IMR-90 (cell line): ENCODE results near the gene PDCD1LG2. TPM values are rescaled to one million over a fixed set of nuclear protein-coding genes. Genes with fewer than 3 reads are reported as not detected.

ENCODE experiments used
- ATAC-seq: fragments of 200-7000 bp; cut with Tn5 transposase; 2 replicates; pipeline ENCODE4 v1.9.1; 2020; ENCODE audit warnings: low read depth, mild to moderate bottlenecking, moderate library complexity
- BruUV-seq: library from RNA; stranded (reverse); fragments of 400-500 nt; replicated peaks from 2 replicates; lab custom pipeline; 2021; lab: Mats Ljungman, UMichigan
- CTCF ChIA-PET: fragments of 300-600 bp; formaldehyde crosslinking; extraction: SDS; loops from one replicate; lab custom pipeline; 2021; ENCODE audit warnings: antibody characterized with exemption; lab: Yijun Ruan, JAX
- POLR2A ChIA-PET: fragments of 300-600 bp; sonication (Branson Sonifier 250); formaldehyde crosslinking; loops from one replicate; lab custom pipeline; 2022; ENCODE audit warnings: antibody characterized with exemption; ENCODE audit not compliant: unreplicated experiment; lab: Charles Lee
- DNase-seq: peaks from one replicate; pipeline ENCODE4 v3.0.0; 2013
- H2AFZ ChIP-seq: replicated peaks from 2 replicates; pipeline ENCODE3; 2013; ENCODE audit warnings: low read length, mild to moderate bottlenecking; ENCODE audit not compliant: poor library complexity
- H2AK5ac ChIP-seq: 2 replicates; pipeline ENCODE4 v1.6.1; 2013; ENCODE audit warnings: low read depth, low read length, inconsistent platforms
- H2AK9ac ChIP-seq: replicated peaks from 2 replicates; pipeline ENCODE3; 2013; ENCODE audit warnings: mild to moderate bottlenecking, low read depth, low read length, moderate library complexity; ENCODE audit not compliant: poor library complexity
- H2BK120ac ChIP-seq: 2 replicates; pipeline ENCODE4 v1.6.1; 2013; ENCODE audit warnings: low read depth, low read length, inconsistent platforms
- H2BK15ac ChIP-seq: 3 replicates; pipeline ENCODE4 v1.6.1; 2013; ENCODE audit warnings: low read depth, low read length, inconsistent platforms
- H2BK20ac ChIP-seq: 2 replicates; pipeline ENCODE4 v1.6.1; 2013; ENCODE audit warnings: low read depth, mild to moderate bottlenecking, inconsistent platforms, low read length, moderate library complexity
- H2BK5ac ChIP-seq: 2 replicates; pipeline ENCODE4 v1.6.1; 2013; ENCODE audit warnings: mild to moderate bottlenecking, low read depth, low read length, inconsistent platforms; ENCODE audit not compliant: poor library complexity, severe bottlenecking
- H3K14ac ChIP-seq: replicated peaks from 2 replicates; pipeline ENCODE4 v1.6.1; 2013; ENCODE audit warnings: low read depth, low read length, inconsistent platforms
- H3K18ac ChIP-seq: 2 replicates; pipeline ENCODE4 v1.6.1; 2013; ENCODE audit warnings: low read depth, low read length, control low read depth
- H3K23ac ChIP-seq: 2 replicates; pipeline ENCODE4 v1.6.1; 2013; ENCODE audit warnings: low read depth, low read length, inconsistent platforms
- H3K27ac ChIP-seq: 2 replicates; pipeline ENCODE4 v1.5.1; 2013; ENCODE audit warnings: mild to moderate bottlenecking, control low read depth, low read length; ENCODE audit not compliant: insufficient read depth
- H3K27me3 ChIP-seq: 2 replicates; pipeline ENCODE4 v1.6.1; 2013; ENCODE audit warnings: low read length; ENCODE audit not compliant: control insufficient read depth, insufficient read depth
- H3K36me3 ChIP-seq: 2 replicates; pipeline ENCODE4 v1.6.1; 2013; ENCODE audit warnings: low read length, mixed read lengths; ENCODE audit not compliant: control insufficient read depth, insufficient read depth
- H3K4ac ChIP-seq: 2 replicates; pipeline ENCODE4 v1.6.1; 2013; ENCODE audit warnings: low read depth, low read length, inconsistent platforms
- H3K4me1 ChIP-seq: 2 replicates; pipeline ENCODE4 v1.6.1; 2013; ENCODE audit warnings: low read length, mixed read lengths; ENCODE audit not compliant: control insufficient read depth, insufficient read depth
- H3K4me2 ChIP-seq: 2 replicates; pipeline ENCODE4 v1.6.1; 2013; ENCODE audit warnings: low read depth, mild to moderate bottlenecking, control low read depth, low read length, moderate library complexity
- H3K4me3 ChIP-seq: 2 replicates; pipeline ENCODE4 v1.5.1; 2013; ENCODE audit warnings: low read depth, mild to moderate bottlenecking, control low read depth, low read length, moderate library complexity; ENCODE audit not compliant: insufficient read depth
- H3K56ac ChIP-seq: 2 replicates; pipeline ENCODE4 v1.6.1; 2013; ENCODE audit warnings: low read length, inconsistent platforms; ENCODE audit not compliant: insufficient read depth; ENCODE audit errors: extremely low read depth
- H3K79me1 ChIP-seq, 2 experiments: 2 replicates each; pipeline ENCODE4 v1.6.1; 2013; ENCODE audit warnings: low read length in 2 of 2, inconsistent platforms in 1 of 2, low read depth in 1 of 2
- H3K9ac ChIP-seq: 2 replicates; pipeline ENCODE4 v1.6.1; 2013; ENCODE audit warnings: low read depth, low read length, control low read depth
- H3K9me1 ChIP-seq: 2 replicates; pipeline ENCODE4 v1.6.1; 2013; ENCODE audit warnings: low read length, inconsistent platforms; ENCODE audit not compliant: insufficient read depth
- H3K9me3 ChIP-seq: 2 replicates; pipeline ENCODE4 v1.6.1; 2013; ENCODE audit warnings: low read length; ENCODE audit not compliant: control insufficient read depth, insufficient read depth
- H4K20me1 ChIP-seq: 2 replicates; pipeline ENCODE4 v1.6.1; 2013; ENCODE audit warnings: low read length, inconsistent platforms; ENCODE audit not compliant: insufficient read depth
- H4K5ac ChIP-seq: 2 replicates; pipeline ENCODE4 v1.6.1; 2013; ENCODE audit warnings: mild to moderate bottlenecking, low read depth, low read length, control low read depth
- H4K8ac ChIP-seq, 2 experiments: 2 replicates each; pipeline ENCODE4 v1.6.1; 2013; ENCODE audit warnings: low read depth in 2 of 2, low read length in 2 of 2, control low read depth in 1 of 2, inconsistent platforms in 1 of 2
- H4K91ac ChIP-seq: 2 replicates; pipeline ENCODE4 v1.6.1; 2013; ENCODE audit warnings: low read depth, low read length, inconsistent platforms; ENCODE audit not compliant: insufficient read depth
- CHD1 ChIP-seq: IDR thresholded peaks from 2 replicates; pipeline ENCODE4 v1.6.1; 2012; ENCODE audit warnings: low read depth, low read length, improper control_type of control experiment
- FOS ChIP-seq: fragments of 150-350 bp; IDR thresholded peaks from 2 replicates; pipeline ENCODE4 v1.6.1; 2016; ENCODE audit warnings: low read depth, low read length
- MAZ ChIP-seq: IDR thresholded peaks from 2 replicates; pipeline ENCODE4 v1.6.1; 2012; ENCODE audit warnings: low read depth, mild to moderate bottlenecking, low read length, improper control_type of control experiment, moderate library complexity, borderline replicate concordance
- RCOR1 ChIP-seq: IDR thresholded peaks from 2 replicates; pipeline ENCODE4 v1.6.1; 2012; ENCODE audit warnings: mild to moderate bottlenecking, low read length, improper control_type of control experiment; ENCODE audit not compliant: insufficient replicate concordance
- WGBS, 2 experiments: methylation state at CpG; one replicate each; pipeline versions ENCODE4 v1.1.5 to v1.1.7; 2013; ENCODE audit warnings: missing lambda C conversion rate in 2 of 2; ENCODE audit not compliant: insufficient read length in 1 of 2; ENCODE audit errors: extremely low coverage in 2 of 2; 5-methylcytosine and 5-hydroxymethylcytosine counted together
- dilution Hi-C: fragments of 300-500 bp; cut with HindIII; formaldehyde crosslinking; loops from one replicate; pipeline ENCODE4 v1.14.3; 2018; ENCODE audit warnings: low sequenced_read_pairs; ENCODE audit not compliant: unreplicated experiment
- in situ Hi-C: fragments of 300-500 bp; cut with MboI; formaldehyde crosslinking; loops from 3 replicates; pipeline ENCODE4 v1.14.3; 2019; ENCODE audit warnings: low sequenced_read_pairs, inconsistent platforms, mixed read lengths
- intact Hi-C: fragments of 100-400 bp; cut with micrococcal nuclease; formaldehyde crosslinking; loops from 2 replicates; pipeline ENCODE4 v1.10.0; 2022
- polyA plus RNA-seq, 3 experiments: library from polyadenylated mRNA; depleted of rRNA; stranded (reverse); fragments of >200 nt; gene quantifications; 2 replicates each; pipeline ENCODE4 v1.2.3, GENCODE V29; 2012; ENCODE audit warnings: low replicate concordance in 1 of 3
- total RNA-seq: library from RNA; depleted of rRNA; stranded (reverse); fragments of >200 nt; gene quantifications from 2 replicates; pipeline ENCODE4 v1.2.3, GENCODE V29; 2012
- TF ChIP-seq, protein P1 (sequence below): fragments of 150-350 bp; IDR thresholded peaks from 2 replicates; pipeline ENCODE4 v1.6.1; 2016; ENCODE audit warnings: low read depth, mild to moderate bottlenecking, low read length, moderate library complexity, borderline replicate concordance
- TF ChIP-seq, protein P2 (sequence below): conservative IDR thresholded peaks from 2 replicates; pipeline ENCODE4 v1.5.1; 2012; ENCODE audit warnings: mild to moderate bottlenecking, low read depth, low read length, improper control_type of control experiment

Gene PDCD1LG2
- total and polyA plus RNA-seq, 2 of the 4 experiments (the other 2 are of a cell fraction) = 17.5 to 33.3 TPM

DNA sequence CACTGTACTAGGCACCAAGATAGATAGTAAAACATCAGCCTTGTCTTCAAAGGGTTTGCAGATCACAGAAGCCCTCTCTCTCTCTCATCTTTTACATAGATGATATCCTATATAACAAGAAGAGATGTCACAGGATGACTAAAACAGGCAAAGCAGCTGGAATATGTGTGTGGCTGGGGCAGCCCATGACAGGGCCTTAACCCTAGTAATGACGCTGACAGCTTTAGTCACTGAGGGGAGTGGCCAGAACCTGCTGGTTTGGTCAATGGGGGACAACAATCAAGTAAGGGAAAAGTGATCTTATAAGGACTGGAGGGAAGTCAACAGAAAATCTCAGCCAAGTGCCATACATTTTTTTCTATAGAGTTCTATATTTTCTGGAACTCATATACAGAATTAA lies 76.7 kb downstream of the PDCD1LG2 start:
- dilution Hi-C loops = no loop called here
- H3K4me2 ChIP-seq = no peak overlapping the region; the same call in 1 of the 2 replicates
- in situ Hi-C loops = loop anchor here (5.0 to 25.0 kb wide), 4 partner anchors 75 to 1200 kb away; partner anchors contain the start of genes JAK2 and PDCD1LG2
- no peak overlapping the region for H2AFZ ChIP-seq
- peak overlapping the region; percentile 90; the same call in 1 of the 2 replicates for H3K18ac ChIP-seq
- peak overlapping the region; percentile 73 for H4K91ac ChIP-seq
- H3K27me3 ChIP-seq = no peaks in the 10 kb centered on the region
- peak overlapping the region; percentile 89 for H3K4ac ChIP-seq
- H3K9me3 ChIP-seq = no peaks in the 10 kb centered on the region
- H3K79me1 ChIP-seq = peaks cover 0 to 21% of the 10 kb centered on the region in 2 experiments; a peak in 2 of 4 replicates
- H4K8ac ChIP-seq = peak overlapping the region; percentile 84 to 93
- H2BK15ac ChIP-seq = peak overlapping the region; percentile 90; the same call in 1 of the 3 replicates
- peak overlapping the region; percentile 52; the same call in 1 of the 2 replicates for H4K5ac ChIP-seq
- H2AK5ac ChIP-seq = peak overlapping the region; percentile 79
- no peak overlapping the region for H2AK9ac ChIP-seq
- H3K9me1 ChIP-seq = peaks cover 2% of the 10 kb centered on the region; the same call in 1 of the 2 replicates
- peak overlapping the region; percentile 92 for H2BK5ac ChIP-seq
- H3K23ac ChIP-seq = peak overlapping the region; percentile 44; the same call in 1 of the 2 replicates
- H3K4me3 ChIP-seq = no peak overlapping the region
- TF ChIP-seq CHD1 = no peak
- TF ChIP-seq MAZ = peak; percentile 21; the same call in 1 of the 2 replicates
- TF ChIP-seq, protein P1, sequence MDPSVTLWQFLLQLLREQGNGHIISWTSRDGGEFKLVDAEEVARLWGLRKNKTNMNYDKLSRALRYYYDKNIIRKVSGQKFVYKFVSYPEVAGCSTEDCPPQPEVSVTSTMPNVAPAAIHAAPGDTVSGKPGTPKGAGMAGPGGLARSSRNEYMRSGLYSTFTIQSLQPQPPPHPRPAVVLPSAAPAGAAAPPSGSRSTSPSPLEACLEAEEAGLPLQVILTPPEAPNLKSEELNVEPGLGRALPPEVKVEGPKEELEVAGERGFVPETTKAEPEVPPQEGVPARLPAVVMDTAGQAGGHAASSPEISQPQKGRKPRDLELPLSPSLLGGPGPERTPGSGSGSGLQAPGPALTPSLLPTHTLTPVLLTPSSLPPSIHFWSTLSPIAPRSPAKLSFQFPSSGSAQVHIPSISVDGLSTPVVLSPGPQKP = no peak
- TF ChIP-seq RCOR1 = peak; percentile 61
- TF ChIP-seq, protein P2, sequence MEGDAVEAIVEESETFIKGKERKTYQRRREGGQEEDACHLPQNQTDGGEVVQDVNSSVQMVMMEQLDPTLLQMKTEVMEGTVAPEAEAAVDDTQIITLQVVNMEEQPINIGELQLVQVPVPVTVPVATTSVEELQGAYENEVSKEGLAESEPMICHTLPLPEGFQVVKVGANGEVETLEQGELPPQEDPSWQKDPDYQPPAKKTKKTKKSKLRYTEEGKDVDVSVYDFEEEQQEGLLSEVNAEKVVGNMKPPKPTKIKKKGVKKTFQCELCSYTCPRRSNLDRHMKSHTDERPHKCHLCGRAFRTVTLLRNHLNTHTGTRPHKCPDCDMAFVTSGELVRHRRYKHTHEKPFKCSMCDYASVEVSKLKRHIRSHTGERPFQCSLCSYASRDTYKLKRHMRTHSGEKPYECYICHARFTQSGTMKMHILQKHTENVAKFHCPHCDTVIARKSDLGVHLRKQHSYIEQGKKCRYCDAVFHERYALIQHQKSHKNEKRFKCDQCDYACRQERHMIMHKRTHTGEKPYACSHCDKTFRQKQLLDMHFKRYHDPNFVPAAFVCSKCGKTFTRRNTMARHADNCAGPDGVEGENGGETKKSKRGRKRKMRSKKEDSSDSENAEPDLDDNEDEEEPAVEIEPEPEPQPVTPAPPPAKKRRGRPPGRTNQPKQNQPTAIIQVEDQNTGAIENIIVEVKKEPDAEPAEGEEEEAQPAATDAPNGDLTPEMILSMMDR = no peak
- TF ChIP-seq FOS = 0 out of 2 replicates have a peak, but pooled peaks have one; percentile 34
- H3K4me1 ChIP-seq = peaks cover 14% of the 10 kb centered on the region
- peak overlapping the region; percentile 53 for H3K14ac ChIP-seq
- H4K20me1 ChIP-seq = no peaks in the 10 kb centered on the region
- H3K36me3 ChIP-seq = no peaks in the 10 kb centered on the region
- no CpG with 5 or more reads among the region's 1 CpG for WGBS, 2 experiments
- peak overlapping the region; percentile 82 for H3K56ac ChIP-seq
- peak overlapping the region; percentile 88; the same call in 1 of the 2 replicates for H3K27ac ChIP-seq
- CTCF ChIA-PET = interaction anchor here (1.6 kb wide), 1 partner anchor 145 kb away, joined by 10 read pairs; no protein-coding TSS in a partner anchor
- no TSS peak for BruUV-seq
- DNase-seq (peak; percentile 95), ATAC-seq (peak; percentile 76)
- POLR2A ChIA-PET = interaction anchor here (0.6 to 2.0 kb wide), 2 partner anchors 76 to 1780 kb away, joined by 3 to 9 read pairs; partner anchors contain the start of gene PDCD1LG2
- intact Hi-C loops = no loop called here
- H3K9ac ChIP-seq = peak overlapping the region; percentile 28; the same call in 1 of the 2 replicates
- H2BK120ac ChIP-seq = peak overlapping the region; percentile 71
- H2BK20ac ChIP-seq = peak overlapping the region; percentile 65
